Cardiac muscle cell (in vitro differentiated cells and primary cell): ENCODE measurements around the gene NSD1. TPM values are rescaled to one million over a fixed set of nuclear protein-coding genes. Genes with fewer than 3 reads are reported as not detected.
"Not testable (repeated sequence)": the region's sequence is repeated elsewhere in the genome, so short reads cannot be mapped to it uniquely, and the experiment has no call there.

Experiments
- DNase-seq, 2 donors: peaks; one replicate each; pipeline versions ENCODE4 v3.0.0 to v3.0.0-alpha.2; 2010 to 2017; ENCODE audit warnings: low read depth in 1 of 2, low spot score in 1 of 2
- H3K27ac ChIP-seq: fragments of 200-600 bp; sonication (generic); 2 replicates; pipeline ENCODE4 v1.5.1; 2016
- H3K27me3 ChIP-seq: fragments of 200-600 bp; sonication (generic); 2 replicates; pipeline ENCODE4 v1.6.0; 2016; ENCODE audit warnings: control low read depth
- H3K36me3 ChIP-seq: fragments of 200-600 bp; sonication (generic); 2 replicates; pipeline ENCODE4 v1.5.1; 2016; ENCODE audit warnings: control low read depth
- H3K4me1 ChIP-seq: fragments of 200-600 bp; sonication (generic); 2 replicates; pipeline ENCODE4 v1.8.1; 2017; ENCODE audit warnings: low read depth, mild to moderate bottlenecking, mixed run types
- H3K4me3 ChIP-seq: fragments of 200-600 bp; sonication (generic); 2 replicates; pipeline ENCODE4 v1.5.1; 2016; ENCODE audit warnings: mild to moderate bottlenecking
- H3K9me3 ChIP-seq: fragments of 200-600 bp; sonication (generic); 2 replicates; pipeline ENCODE4 v1.5.1; 2017; ENCODE audit warnings: low read depth, mild to moderate bottlenecking, control low read depth
- CTCF ChIP-seq: IDR thresholded peaks from 2 replicates; pipeline ENCODE4 v1.5.1; 2012; ENCODE audit warnings: low read depth, mild to moderate bottlenecking, low read length
- polyA plus RNA-seq: library from polyadenylated mRNA; unstranded; fragments of >200 nt; fragmentation: Nextera tagmentation; extraction: Ambion mirVana; gene quantifications from 2 replicates; pipeline ENCODE4 v1.2.1, GENCODE V29; 2016
- total RNA-seq: library from RNA; depleted of rRNA; stranded (reverse); fragments of >200 nt; gene quantifications from 2 replicates; pipeline ENCODE4 v1.2.3, GENCODE V29; 2016

Gene NSD1
- total and polyA plus RNA-seq, 2 experiments from 2014 or later, result 37.8 to 37.9 TPM

- Histone ChIP-seq H3K4me3 (no peak overlapping the region), H3K27ac (no peak overlapping the region), H3K36me3 (no peaks in the 10 kb centered on the region), H3K27me3 (no peaks in the 10 kb centered on the region), H3K9me3 (no peaks in the 10 kb centered on the region), H3K4me1 (peaks cover 19% of the 10 kb centered on the region)
- no peak for DNase-seq
- TF ChIP-seq CTCF, result no peak
Observed at GRCh38 chr5:177176175-177176711, 42.7 kb downstream of the NSD1 start.

DNA sequence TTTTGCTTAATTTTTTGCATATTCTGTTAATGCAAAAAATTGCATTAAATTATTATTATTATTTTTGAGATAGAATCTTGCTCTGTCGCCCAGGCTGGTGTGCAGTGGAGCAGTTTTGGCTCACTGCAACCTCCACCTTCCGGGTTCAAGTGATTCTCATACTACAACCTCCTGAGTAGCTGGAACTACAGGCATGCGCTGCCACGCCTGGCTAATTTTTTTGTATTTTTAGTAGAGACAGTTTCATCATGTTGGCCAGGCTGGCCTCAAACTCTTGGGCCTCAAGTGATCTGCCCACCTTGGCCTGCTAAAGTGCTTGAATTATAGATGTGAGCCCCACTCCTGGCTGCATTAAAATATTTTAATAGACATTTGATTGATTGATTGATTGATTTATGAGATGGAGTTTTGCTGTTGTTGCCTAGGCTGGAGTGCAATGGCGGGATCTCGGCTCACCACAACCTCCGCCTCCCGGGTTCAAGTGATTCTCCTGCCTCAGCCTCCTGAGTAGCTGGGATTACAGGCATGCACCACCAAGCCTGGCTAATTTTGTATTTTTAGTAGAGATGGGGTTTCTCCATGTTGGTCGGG, 44.4 kb downstream of the NSD1 start:
- not testable (repeated sequence) for H3K27ac ChIP-seq, DNase-seq, H3K9me3 ChIP-seq, H3K27me3 ChIP-seq, H3K4me3 ChIP-seq, H3K36me3 ChIP-seq
- peaks cover 12% of the 10 kb centered on the region for H3K4me1 ChIP-seq

GRCh38 chr5:177178733-177179304, 45.2 kb downstream of the NSD1 start:
- Histone ChIP-seq H3K4me3 (no peak overlapping the region), H3K27ac (peak overlapping the region; percentile 48), H3K9me3 (no peaks in the 10 kb centered on the region), H3K4me1 (peaks cover 12% of the 10 kb centered on the region), H3K27me3 (no peaks in the 10 kb centered on the region), H3K36me3 (no peaks in the 10 kb centered on the region)
- no peak for DNase-seq
- no peak for TF ChIP-seq CTCF

DNA sequence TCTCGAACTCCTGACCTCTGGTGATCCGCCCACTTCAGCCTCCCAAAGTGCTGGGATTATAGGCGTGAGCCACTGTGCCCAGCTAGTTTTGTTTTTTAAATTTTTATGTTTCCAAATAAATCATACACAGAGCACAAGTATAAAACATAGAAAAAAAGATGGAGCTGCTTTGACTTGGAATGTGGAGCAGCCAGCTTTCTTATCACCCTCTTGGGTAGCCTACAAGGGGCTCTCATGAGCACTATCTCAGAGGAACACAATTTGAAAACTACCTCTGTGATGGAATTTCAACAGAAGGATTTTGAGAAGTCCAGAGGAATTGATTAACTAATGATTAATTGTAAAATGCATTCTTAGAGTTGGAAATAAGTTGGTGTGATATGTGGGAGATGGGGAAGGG, 45.9 kb downstream of the NSD1 start:
- Histone ChIP-seq H3K36me3 (no peaks in the 10 kb centered on the region), H3K4me1 (peaks cover 12% of the 10 kb centered on the region), H3K27me3 (no peaks in the 10 kb centered on the region), H3K4me3 (no peak overlapping the region), H3K9me3 (no peaks in the 10 kb centered on the region), H3K27ac (peak overlapping the region; percentile 48)
- TF ChIP-seq CTCF, result no peak
- peak in 1 of 2 donors; percentile 21 for DNase-seq

DNA sequence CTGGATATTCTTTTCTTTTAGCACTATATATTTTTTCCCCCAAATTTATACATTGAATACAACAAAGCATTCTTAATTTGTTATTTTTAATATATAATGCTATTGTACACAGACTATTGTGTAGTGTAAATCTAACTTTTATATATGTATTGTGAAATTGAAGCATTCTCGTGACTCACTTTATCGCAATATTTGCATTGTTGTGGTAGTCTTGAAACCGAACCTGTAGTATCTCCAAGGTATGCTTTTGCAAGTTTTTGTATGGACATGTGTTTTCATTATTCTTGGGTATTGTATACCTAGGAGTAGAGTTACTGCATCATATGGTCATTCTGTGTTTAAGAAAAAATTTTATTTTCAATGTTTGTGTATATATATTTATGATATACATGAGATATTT, 49.6 kb downstream of the NSD1 start:
- no peaks in the 10 kb centered on the region for H3K27me3 ChIP-seq
- H3K9me3 ChIP-seq, result no peaks in the 10 kb centered on the region
- no peak for TF ChIP-seq CTCF
- H3K4me3 ChIP-seq, result no peak overlapping the region
- DNase-seq, result no peak
- no peaks in the 10 kb centered on the region for H3K36me3 ChIP-seq
- no peak overlapping the region for H3K27ac ChIP-seq
- peaks cover 12% of the 10 kb centered on the region for H3K4me1 ChIP-seq

GRCh38 chr5:177183766-177184360, 50.3 kb downstream of the NSD1 start:
- H3K27ac ChIP-seq, result no peak overlapping the region
- peaks cover 7% of the 10 kb centered on the region for H3K4me1 ChIP-seq
- no peaks in the 10 kb centered on the region for H3K9me3 ChIP-seq
- no peak for DNase-seq
- H3K36me3 ChIP-seq, result no peaks in the 10 kb centered on the region
- H3K27me3 ChIP-seq, result no peaks in the 10 kb centered on the region
- H3K4me3 ChIP-seq, result no peak overlapping the region
- no peak for TF ChIP-seq CTCF
